Measurements from ENCODE around the gene LCN10. TPM values are rescaled to one million over a fixed set of nuclear protein-coding genes. Genes with fewer than 3 reads are reported as not detected.
"Not testable (repeated sequence)": the region's sequence is repeated elsewhere in the genome, so short reads cannot be mapped to it uniquely, and the experiment has no call there.

LCN10 gene
- total RNA-seq, 1 donor from 2014 or later, result not detected

DNA sequence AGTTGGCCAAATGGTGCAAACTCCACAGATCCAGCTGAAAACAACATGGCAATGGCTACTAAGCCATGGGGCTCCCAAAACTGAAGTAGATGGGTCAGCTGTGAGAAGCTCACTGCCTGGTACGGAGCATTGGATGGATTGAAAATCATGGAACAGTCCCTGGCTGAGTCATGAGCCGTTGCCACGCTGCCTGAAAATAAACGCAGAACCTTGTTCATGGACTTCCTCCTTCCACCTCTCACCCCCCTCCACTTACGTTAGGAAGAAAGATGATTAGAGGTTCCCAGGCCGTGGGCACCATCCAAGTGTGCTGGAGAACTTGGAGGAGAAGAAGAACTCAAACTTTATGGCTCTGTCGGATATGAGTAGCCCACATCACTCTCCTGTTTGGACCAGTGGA is 37.2 kb downstream of the LCN10 start:
- DNase-seq (ENCODE audit: low read depth), result no peak
- TF ChIP-seq, protein P1, sequence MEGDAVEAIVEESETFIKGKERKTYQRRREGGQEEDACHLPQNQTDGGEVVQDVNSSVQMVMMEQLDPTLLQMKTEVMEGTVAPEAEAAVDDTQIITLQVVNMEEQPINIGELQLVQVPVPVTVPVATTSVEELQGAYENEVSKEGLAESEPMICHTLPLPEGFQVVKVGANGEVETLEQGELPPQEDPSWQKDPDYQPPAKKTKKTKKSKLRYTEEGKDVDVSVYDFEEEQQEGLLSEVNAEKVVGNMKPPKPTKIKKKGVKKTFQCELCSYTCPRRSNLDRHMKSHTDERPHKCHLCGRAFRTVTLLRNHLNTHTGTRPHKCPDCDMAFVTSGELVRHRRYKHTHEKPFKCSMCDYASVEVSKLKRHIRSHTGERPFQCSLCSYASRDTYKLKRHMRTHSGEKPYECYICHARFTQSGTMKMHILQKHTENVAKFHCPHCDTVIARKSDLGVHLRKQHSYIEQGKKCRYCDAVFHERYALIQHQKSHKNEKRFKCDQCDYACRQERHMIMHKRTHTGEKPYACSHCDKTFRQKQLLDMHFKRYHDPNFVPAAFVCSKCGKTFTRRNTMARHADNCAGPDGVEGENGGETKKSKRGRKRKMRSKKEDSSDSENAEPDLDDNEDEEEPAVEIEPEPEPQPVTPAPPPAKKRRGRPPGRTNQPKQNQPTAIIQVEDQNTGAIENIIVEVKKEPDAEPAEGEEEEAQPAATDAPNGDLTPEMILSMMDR (conservative IDR thresholded peaks at IDR 0.05; ENCODE audit: low read depth, low read length), result no peak
- H3K4me3 ChIP-seq (ENCODE audit: low read depth, low read length), result no peak overlapping the region

DNA sequence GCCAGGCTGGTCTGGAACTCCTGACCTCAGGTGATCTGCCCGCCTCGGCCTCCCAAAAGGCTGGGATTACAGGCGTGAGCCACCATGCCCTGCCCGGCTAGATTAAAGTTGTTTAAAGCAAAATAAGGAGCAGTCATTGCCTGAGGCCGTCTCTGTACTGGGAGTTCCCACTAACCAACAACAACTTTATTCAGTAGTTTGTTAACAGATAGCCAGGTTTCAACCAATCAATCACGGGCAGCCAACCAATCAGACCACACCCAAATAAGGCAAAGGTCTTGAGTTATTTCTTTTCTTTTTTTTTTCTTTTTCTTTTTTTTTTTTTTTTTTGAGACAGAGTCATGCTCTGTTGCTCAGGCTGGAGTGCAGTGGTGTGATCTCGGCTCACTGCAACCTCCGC is 38.0 kb downstream of the LCN10 start:
- not testable (repeated sequence) for DNase-seq (ENCODE audit: low read depth); H3K4me3 ChIP-seq (ENCODE audit: low read depth, low read length)

DNA sequence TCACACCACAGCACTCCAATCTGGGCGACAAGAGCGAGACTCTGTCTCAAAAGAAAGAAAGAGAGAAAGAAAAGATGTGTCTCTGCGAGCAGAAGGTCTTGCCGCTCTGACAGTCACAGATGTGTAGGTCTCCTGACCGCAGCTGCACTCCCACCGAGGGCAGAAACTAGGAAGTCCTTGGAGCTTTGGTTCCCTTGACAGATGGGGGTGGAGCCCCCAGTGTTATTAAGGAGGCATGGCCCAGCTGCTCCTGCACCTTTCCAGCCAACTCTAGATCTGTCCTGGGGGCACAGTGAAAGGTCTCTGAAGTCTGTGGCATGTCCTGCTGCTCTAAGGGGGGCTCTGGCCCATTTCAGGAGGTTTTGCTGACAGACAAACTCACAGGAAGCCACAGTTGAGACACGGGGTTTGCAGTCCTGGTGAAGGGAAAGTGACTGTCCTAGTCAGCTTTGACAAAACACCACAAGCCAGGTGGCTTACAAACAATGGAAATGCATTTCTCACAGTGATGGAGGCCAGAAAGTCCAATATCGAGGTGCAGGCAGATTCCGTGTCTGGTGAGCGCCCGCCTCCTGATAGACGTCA is 39.4 kb downstream of the LCN10 start:
- no peak for DNase-seq (ENCODE audit: low read depth)
- H3K4me3 ChIP-seq (ENCODE audit: low read depth, low read length), result no peak overlapping the region
- TF ChIP-seq, protein P1 (conservative IDR thresholded peaks at IDR 0.05; ENCODE audit: low read depth, low read length), result no peak

DNA sequence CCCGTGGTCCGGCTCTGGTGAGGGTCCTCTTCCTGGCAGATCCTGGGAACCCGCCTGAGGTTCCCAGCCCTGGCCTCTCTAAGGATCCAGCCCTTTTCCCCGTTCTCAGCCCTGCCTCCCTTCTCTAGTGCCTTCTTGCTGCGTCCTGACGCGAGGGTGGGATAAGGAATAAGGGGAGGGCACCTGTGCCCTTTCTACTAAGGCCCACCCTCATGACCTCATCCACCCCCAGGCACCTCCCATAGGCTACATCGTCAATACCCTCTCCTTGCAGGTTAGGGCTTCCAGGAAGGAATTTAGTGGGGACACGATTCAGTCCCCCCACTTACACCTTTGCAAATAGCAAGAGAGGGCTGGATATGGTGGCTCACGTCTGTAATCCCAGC is 41.1 kb downstream of the LCN10 start:
- DNase-seq (ENCODE audit: low read depth), result no peak
- TF ChIP-seq, protein P1 (conservative IDR thresholded peaks at IDR 0.05; ENCODE audit: low read depth, low read length), result no peak
- H3K4me3 ChIP-seq (ENCODE audit: low read depth, low read length), result no peak overlapping the region

DNA sequence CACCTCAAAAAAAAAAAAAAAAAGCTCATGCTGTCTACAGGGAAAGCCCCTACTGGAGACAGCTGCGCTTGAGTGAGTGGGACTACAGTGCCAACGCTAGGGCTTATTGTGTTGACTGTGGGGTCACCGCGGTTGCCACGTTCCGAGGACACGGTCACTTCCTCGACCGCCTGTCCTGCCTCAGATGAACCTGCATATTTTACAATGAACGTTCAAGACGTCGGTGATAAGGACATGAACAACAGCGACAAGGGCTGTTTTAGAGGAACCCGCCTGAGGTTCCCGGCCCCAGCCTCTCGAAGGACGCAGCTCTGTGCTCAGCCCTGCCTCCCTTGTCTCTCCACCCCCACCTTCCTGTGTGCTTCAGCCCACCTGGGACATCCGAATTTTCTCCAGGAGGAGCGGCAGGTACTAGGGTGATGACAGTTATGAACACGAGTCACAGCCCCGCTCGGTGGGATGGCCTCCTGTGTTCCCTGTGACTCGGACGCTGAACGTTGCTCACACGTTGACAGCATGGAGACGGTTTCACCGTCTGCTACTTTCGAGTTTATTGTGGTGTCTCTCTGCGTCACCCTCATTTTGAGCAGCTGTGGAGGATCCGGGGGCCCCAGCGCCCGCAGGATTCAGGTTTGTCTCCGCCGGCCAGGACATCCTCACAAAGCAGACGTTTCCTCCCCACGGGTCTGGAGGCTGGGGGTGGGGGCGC is 41.6 kb downstream of the LCN10 start:
- TF ChIP-seq, protein P1 (conservative IDR thresholded peaks at IDR 0.05; ENCODE audit: low read depth, low read length), result no peak
- DNase-seq (ENCODE audit: low read depth), result no peak

GRCh38 chr9:136700304-136700703 is 42.4 kb downstream of the LCN10 start:
- DNase-seq (ENCODE audit: low read depth), result no peak
- TF ChIP-seq, protein P1 (conservative IDR thresholded peaks at IDR 0.05; ENCODE audit: low read depth, low read length), result no peak
- no peak overlapping the region for H3K4me3 ChIP-seq (ENCODE audit: low read depth, low read length)

More for the DNA sequence above, 41.6 kb downstream of the LCN10 start:
- H3K4me3 ChIP-seq (ENCODE audit: low read depth, low read length), result no peak overlapping the region

DNA sequence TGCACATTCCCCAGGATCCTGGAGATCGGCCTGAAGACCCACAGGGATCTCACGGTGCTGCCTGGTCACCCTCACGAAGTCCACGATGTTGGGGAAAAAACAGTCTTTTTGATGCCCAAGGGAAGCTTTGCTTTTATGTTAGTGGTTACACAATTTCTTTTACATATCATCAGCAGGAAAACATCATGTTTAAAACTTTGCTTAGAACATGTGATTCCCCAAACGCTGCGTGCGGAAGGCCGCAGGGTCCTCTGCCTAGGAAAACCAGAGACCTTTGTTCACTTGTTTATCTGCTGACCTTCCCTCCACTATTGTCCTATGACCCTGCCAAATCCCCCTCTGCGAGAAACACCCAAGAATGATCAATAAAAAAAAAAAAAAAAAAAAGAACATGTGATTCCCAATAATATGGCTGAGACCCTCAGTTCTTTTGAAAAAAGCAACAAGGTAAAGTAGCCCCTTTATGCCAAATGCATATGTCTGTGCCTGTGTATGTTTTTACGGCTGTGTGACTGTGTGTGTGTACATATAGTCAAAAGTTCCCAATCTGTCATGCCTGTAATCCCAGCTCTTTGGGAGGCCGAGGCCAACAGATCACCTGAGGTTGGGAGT is 44.0 kb downstream of the LCN10 start:
- H3K4me3 ChIP-seq (ENCODE audit: low read depth, low read length), result no peak overlapping the region
- TF ChIP-seq, protein P1 (conservative IDR thresholded peaks at IDR 0.05; ENCODE audit: low read depth, low read length), result no peak
- no peak for DNase-seq (ENCODE audit: low read depth)

Data from epithelial cell of proximal tubule (primary cell).